ENCODE results near the gene DYNC1LI1. TPM values are rescaled to one million over a fixed set of nuclear protein-coding genes. Genes with fewer than 3 reads are reported as not detected.

DYNC1LI1 gene
- total RNA-seq, 2 donors from 2014 or later: 19.0 to 21.6 TPM

GRCh38 chr3:32593903-32594525 lies 23.4 kb upstream of the DYNC1LI1 start:
- Histone ChIP-seq H3K27ac (no peak overlapping the region), H3K9me3 (no peaks in the 10 kb centered on the region), H3K4me3 (no peak overlapping the region), H3K36me3 (no peaks in the 10 kb centered on the region), H3K4me1 (no peaks in the 10 kb centered on the region), H3K9ac (ENCODE audit: low read depth in 2 of 2, low read length in 2 of 2) (no peak overlapping the region), H3K27me3 (no peaks in the 10 kb centered on the region)
- TF ChIP-seq CTCF (IDR thresholded peaks at IDR 0.05): no peak
- intact Hi-C loops (cut with DNase I): no loop called here
- no peak for DNase-seq

- no peaks in the 10 kb centered on the region for H3K36me3 ChIP-seq
- intact Hi-C loops (cut with DNase I): no loop called here
- H3K9ac ChIP-seq (ENCODE audit: low read depth in 2 of 2, low read length in 2 of 2): no peak overlapping the region
- no peak for DNase-seq
- H3K4me1 ChIP-seq: no peaks in the 10 kb centered on the region
- H3K27me3 ChIP-seq: no peaks in the 10 kb centered on the region
- H3K9me3 ChIP-seq: no peaks in the 10 kb centered on the region
- H3K4me3 ChIP-seq: no peak overlapping the region
- H3K27ac ChIP-seq: no peak overlapping the region
- no peak for TF ChIP-seq CTCF (IDR thresholded peaks at IDR 0.05)
These were observed 22.2 kb upstream of the DYNC1LI1 start for GRCh38 chr3:32592696-32593353.

GRCh38 chr3:32592011-32592410 lies 21.4 kb upstream of the DYNC1LI1 start:
- H3K27ac ChIP-seq: no peak overlapping the region
- no peaks in the 10 kb centered on the region for H3K27me3 ChIP-seq
- no peaks in the 10 kb centered on the region for H3K9me3 ChIP-seq
- H3K4me1 ChIP-seq: no peaks in the 10 kb centered on the region
- H3K9ac ChIP-seq (ENCODE audit: low read depth in 2 of 2, low read length in 2 of 2): no peak overlapping the region
- H3K36me3 ChIP-seq: no peaks in the 10 kb centered on the region
- intact Hi-C loops (cut with DNase I): no loop called here
- TF ChIP-seq CTCF (IDR thresholded peaks at IDR 0.05): no peak
- no peak for DNase-seq
- no peak overlapping the region for H3K4me3 ChIP-seq

GRCh38 chr3:32591186-32591585 lies 20.5 kb upstream of the DYNC1LI1 start:
- TF ChIP-seq CTCF (IDR thresholded peaks at IDR 0.05): no peak

GRCh38 chr3:32586356-32586755 lies 15.7 kb upstream of the DYNC1LI1 start:
- DNase-seq: no peak
- no peak for TF ChIP-seq CTCF (IDR thresholded peaks at IDR 0.05)
- intact Hi-C loops (cut with DNase I): no loop called here
- no peak overlapping the region for H3K9ac ChIP-seq (ENCODE audit: low read depth in 2 of 2, low read length in 2 of 2)
- H3K27me3 ChIP-seq: no peaks in the 10 kb centered on the region
- no peak overlapping the region for H3K4me3 ChIP-seq
- H3K9me3 ChIP-seq: no peaks in the 10 kb centered on the region
- H3K36me3 ChIP-seq: no peaks in the 10 kb centered on the region
- H3K4me1 ChIP-seq: no peaks in the 10 kb centered on the region
- no peak overlapping the region for H3K27ac ChIP-seq

More at GRCh38 chr3:32591186-32591585, 20.5 kb upstream of the DYNC1LI1 start:
- intact Hi-C loops (cut with DNase I): no loop called here
- H3K4me1 ChIP-seq: no peaks in the 10 kb centered on the region
- H3K9ac ChIP-seq (ENCODE audit: low read depth in 2 of 2, low read length in 2 of 2): no peak overlapping the region
- no peaks in the 10 kb centered on the region for H3K27me3 ChIP-seq
- no peak overlapping the region for H3K27ac ChIP-seq
- no peak for DNase-seq
- no peaks in the 10 kb centered on the region for H3K9me3 ChIP-seq
- H3K36me3 ChIP-seq: no peaks in the 10 kb centered on the region
- H3K4me3 ChIP-seq: no peak overlapping the region

Measured in colonic mucosa (tissue), 4 donors.